Astrocyte (in vitro differentiated cells and primary cell): Measurements from ENCODE around the gene RAD51B. TPM values are rescaled to one million over a fixed set of nuclear protein-coding genes. Genes with fewer than 3 reads are reported as not detected.

ENCODE experiments used
- DNase-seq: peaks from one replicate; pipeline ENCODE4 v3.0.0-alpha.2; 2010; ENCODE audit warnings: low read depth
- FAIRE-seq: peaks from 2 replicates; lab custom pipeline; 2011; peaks lifted over from hg19 to GRCh38; lab: Jason Lieb, UNC
- H2AFZ ChIP-seq: 2 replicates; pipeline ENCODE4 v1.6.0; 2012; ENCODE audit warnings: low read depth, low read length, inconsistent platforms
- H3K27ac ChIP-seq: 2 replicates; pipeline ENCODE4 v1.5.1; 2011; ENCODE audit warnings: low read depth, low read length, inconsistent platforms
- H3K27me3 ChIP-seq: 2 replicates; pipeline ENCODE4 v1.6.0; 2011; ENCODE audit warnings: low read length, inconsistent platforms; ENCODE audit not compliant: insufficient read depth
- H3K36me3 ChIP-seq: 2 replicates; pipeline ENCODE4 v1.5.1; 2011; ENCODE audit warnings: low read length, inconsistent platforms; ENCODE audit not compliant: insufficient read depth
- H3K4me1 ChIP-seq: 2 replicates; pipeline ENCODE4 v1.5.1; 2011; ENCODE audit warnings: low read length, inconsistent platforms; ENCODE audit not compliant: insufficient read depth
- H3K4me2 ChIP-seq: 2 replicates; pipeline ENCODE4 v1.6.0; 2012; ENCODE audit warnings: low read length, inconsistent platforms
- H3K4me3 ChIP-seq: 2 replicates; pipeline ENCODE4 v1.5.1; 2011; ENCODE audit warnings: low read depth, mild to moderate bottlenecking, low read length, inconsistent platforms; ENCODE audit not compliant: insufficient read depth
- H3K79me2 ChIP-seq: 2 replicates; pipeline ENCODE4 v1.6.0; 2012; ENCODE audit warnings: mild to moderate bottlenecking, low read length, inconsistent platforms; ENCODE audit not compliant: insufficient read depth
- H3K9ac ChIP-seq: 2 replicates; pipeline ENCODE4 v1.6.0; 2012; ENCODE audit warnings: mild to moderate bottlenecking, low read length, inconsistent platforms
- H3K9me3 ChIP-seq: 2 replicates; pipeline ENCODE4 v1.5.1; 2012; ENCODE audit warnings: low read depth, mild to moderate bottlenecking, low read length, inconsistent platforms; ENCODE audit not compliant: insufficient read depth
- H4K20me1 ChIP-seq: 2 replicates; pipeline ENCODE4 v1.6.0; 2012; ENCODE audit warnings: low read length, inconsistent platforms; ENCODE audit not compliant: insufficient read depth
- H3K27ac Mint-ChIP-seq: one replicate; pipeline ENCODE4 v1.8.0; 2021; ENCODE audit warnings: mild to moderate bottlenecking, mixed read lengths; ENCODE audit not compliant: unreplicated experiment
- H3K27me3 Mint-ChIP-seq: one replicate; pipeline ENCODE4 v1.8.0; 2021; ENCODE audit warnings: low read depth, mixed read lengths; ENCODE audit not compliant: unreplicated experiment
- H3K36me3 Mint-ChIP-seq: one replicate; pipeline ENCODE4 v1.8.0; 2021; ENCODE audit warnings: low read depth, mixed read lengths; ENCODE audit not compliant: unreplicated experiment
- H3K4me1 Mint-ChIP-seq: one replicate; pipeline ENCODE4 v1.8.0; 2021; ENCODE audit warnings: low read depth, mixed read lengths; ENCODE audit not compliant: unreplicated experiment
- H3K4me3 Mint-ChIP-seq: one replicate; pipeline ENCODE4 v1.8.0; 2021; ENCODE audit warnings: mild to moderate bottlenecking, moderate library complexity, mixed read lengths; ENCODE audit not compliant: unreplicated experiment
- H3K9me3 Mint-ChIP-seq: one replicate; pipeline ENCODE4 v1.8.0; 2021; ENCODE audit warnings: mild to moderate bottlenecking, mixed read lengths; ENCODE audit not compliant: unreplicated experiment
- EZH2 ChIP-seq: IDR thresholded peaks from 2 replicates; pipeline ENCODE4 v1.6.1; 2012; ENCODE audit warnings: mild to moderate bottlenecking, low read length, inconsistent platforms; ENCODE audit not compliant: insufficient read depth
- total RNA-seq: library from RNA; stranded (reverse); gene quantifications from 2 replicates; pipeline ENCODE4 v1.2.1, GENCODE V29; 2021
- TF ChIP-seq, protein P1 (sequence below): IDR thresholded peaks from 2 replicates; pipeline ENCODE4 v1.5.1; 2011; ENCODE audit warnings: low read depth, mild to moderate bottlenecking, inconsistent platforms, low read length, moderate library complexity; ENCODE audit not compliant: insufficient read depth

The RAD51B gene
- total RNA-seq, 1 donor from 2014 or later = 10.8 TPM

DNA sequence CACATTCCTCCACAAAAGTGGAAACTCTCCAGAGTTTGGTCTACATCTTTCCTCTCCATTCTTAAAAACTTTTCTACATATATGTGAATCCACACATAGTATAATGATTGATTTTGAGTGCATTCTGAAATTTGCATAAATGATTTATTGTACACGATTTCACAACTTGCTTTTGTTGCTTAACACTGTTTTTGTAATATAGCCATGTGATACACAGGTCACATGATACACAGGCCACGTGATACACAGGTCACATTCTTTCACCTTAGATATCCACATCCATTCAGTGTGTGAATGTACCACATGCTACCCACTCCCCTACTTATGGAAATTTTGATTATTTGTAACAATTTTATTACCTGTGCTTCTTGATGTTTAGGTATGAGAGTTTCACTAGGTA is 654.2 kb downstream of the RAD51B start:
- Histone ChIP-seq H3K27ac (no peak overlapping the region), H3K79me2 (no peaks in the 10 kb centered on the region), H3K27me3 (no peaks in the 10 kb centered on the region), H3K4me2 (no peak overlapping the region), H3K4me1 (peaks cover 21% of the 10 kb centered on the region), H3K36me3 (no peaks in the 10 kb centered on the region), H4K20me1 (no peaks in the 10 kb centered on the region), H3K9ac (no peak overlapping the region), H3K4me3 (no peak overlapping the region), H2AFZ (no peak overlapping the region), H3K9me3 (no peaks in the 10 kb centered on the region)
- DNase-seq = no peak
- TF ChIP-seq, protein P1, sequence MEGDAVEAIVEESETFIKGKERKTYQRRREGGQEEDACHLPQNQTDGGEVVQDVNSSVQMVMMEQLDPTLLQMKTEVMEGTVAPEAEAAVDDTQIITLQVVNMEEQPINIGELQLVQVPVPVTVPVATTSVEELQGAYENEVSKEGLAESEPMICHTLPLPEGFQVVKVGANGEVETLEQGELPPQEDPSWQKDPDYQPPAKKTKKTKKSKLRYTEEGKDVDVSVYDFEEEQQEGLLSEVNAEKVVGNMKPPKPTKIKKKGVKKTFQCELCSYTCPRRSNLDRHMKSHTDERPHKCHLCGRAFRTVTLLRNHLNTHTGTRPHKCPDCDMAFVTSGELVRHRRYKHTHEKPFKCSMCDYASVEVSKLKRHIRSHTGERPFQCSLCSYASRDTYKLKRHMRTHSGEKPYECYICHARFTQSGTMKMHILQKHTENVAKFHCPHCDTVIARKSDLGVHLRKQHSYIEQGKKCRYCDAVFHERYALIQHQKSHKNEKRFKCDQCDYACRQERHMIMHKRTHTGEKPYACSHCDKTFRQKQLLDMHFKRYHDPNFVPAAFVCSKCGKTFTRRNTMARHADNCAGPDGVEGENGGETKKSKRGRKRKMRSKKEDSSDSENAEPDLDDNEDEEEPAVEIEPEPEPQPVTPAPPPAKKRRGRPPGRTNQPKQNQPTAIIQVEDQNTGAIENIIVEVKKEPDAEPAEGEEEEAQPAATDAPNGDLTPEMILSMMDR = no peak
- TF ChIP-seq EZH2 = no peak
- no peaks in the 10 kb centered on the region for H3K27me3 Mint-ChIP-seq
- H3K27ac Mint-ChIP-seq = no peak overlapping the region
- no peak overlapping the region for H3K4me3 Mint-ChIP-seq
- no peaks in the 10 kb centered on the region for H3K9me3 Mint-ChIP-seq
- no peak for FAIRE-seq
- peaks cover 22% of the 10 kb centered on the region for H3K4me1 Mint-ChIP-seq
- no peaks in the 10 kb centered on the region for H3K36me3 Mint-ChIP-seq

DNA sequence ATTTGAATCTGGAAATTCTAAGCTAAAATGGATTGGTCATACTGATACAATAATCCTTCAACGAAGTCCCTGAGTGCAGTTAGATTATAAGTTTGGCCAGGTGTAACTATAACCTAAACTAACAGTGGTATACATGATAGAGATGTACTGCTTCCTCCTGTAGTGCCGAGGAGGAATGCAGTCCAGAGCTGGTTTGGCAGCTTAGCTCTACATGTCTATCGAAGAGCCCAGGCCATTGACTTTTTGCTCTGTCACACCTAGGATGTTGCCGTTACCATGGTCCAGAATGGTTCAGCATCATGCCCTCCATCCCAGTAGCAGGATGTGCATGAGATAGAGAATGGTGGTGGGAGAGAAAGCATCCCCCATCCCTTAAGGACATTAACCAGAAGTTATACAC is 655.2 kb downstream of the RAD51B start:
- H2AFZ ChIP-seq = no peak overlapping the region
- no peak for FAIRE-seq
- no peak overlapping the region for H3K4me3 ChIP-seq
- peaks cover 15% of the 10 kb centered on the region for H3K4me1 ChIP-seq
- Mint-ChIP-seq H3K4me1 (peaks cover 21% of the 10 kb centered on the region), H3K4me3 (no peak overlapping the region), H3K27ac (no peak overlapping the region), H3K27me3 (no peaks in the 10 kb centered on the region), H3K36me3 (no peaks in the 10 kb centered on the region), H3K9me3 (no peaks in the 10 kb centered on the region)
- no peaks in the 10 kb centered on the region for H3K79me2 ChIP-seq
- H3K4me2 ChIP-seq = no peak overlapping the region
- H3K9me3 ChIP-seq = no peaks in the 10 kb centered on the region
- H3K27ac ChIP-seq = no peak overlapping the region
- no peaks in the 10 kb centered on the region for H3K36me3 ChIP-seq
- DNase-seq = no peak
- no peak for TF ChIP-seq EZH2
- TF ChIP-seq, protein P1 = no peak
- no peak overlapping the region for H3K9ac ChIP-seq
- H4K20me1 ChIP-seq = no peaks in the 10 kb centered on the region
- no peaks in the 10 kb centered on the region for H3K27me3 ChIP-seq

DNA sequence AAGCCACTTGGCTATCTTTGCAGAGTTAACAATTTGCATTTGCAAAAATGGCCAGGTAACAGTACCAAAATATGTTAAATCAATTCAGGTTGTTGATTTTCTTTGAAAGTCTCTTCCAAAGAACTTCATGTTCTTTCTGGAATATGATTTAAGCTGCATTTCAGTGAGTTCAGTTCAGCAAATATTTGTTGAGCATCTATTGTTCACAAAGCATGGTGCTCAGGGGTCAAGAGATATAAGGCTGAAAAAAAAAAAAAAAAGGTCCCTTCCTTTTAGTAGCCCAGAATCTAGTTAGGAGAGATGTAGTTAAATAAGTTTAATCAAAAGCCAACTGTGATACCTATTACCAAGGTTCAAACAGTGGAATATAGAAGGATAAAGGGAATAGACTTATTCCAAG is 656.2 kb downstream of the RAD51B start:
- Histone ChIP-seq H4K20me1 (no peaks in the 10 kb centered on the region), H3K79me2 (no peaks in the 10 kb centered on the region), H3K27me3 (no peaks in the 10 kb centered on the region), H3K9ac (no peak overlapping the region), H3K27ac (peak overlapping the region; percentile 62), H3K9me3 (no peaks in the 10 kb centered on the region), H2AFZ (no peak overlapping the region), H3K36me3 (no peaks in the 10 kb centered on the region), H3K4me1 (peaks cover 15% of the 10 kb centered on the region), H3K4me3 (no peak overlapping the region), H3K4me2 (peak overlapping the region; percentile 47)
- Mint-ChIP-seq H3K36me3 (no peaks in the 10 kb centered on the region), H3K9me3 (no peaks in the 10 kb centered on the region), H3K27me3 (no peaks in the 10 kb centered on the region), H3K4me1 (peaks cover 21% of the 10 kb centered on the region), H3K4me3 (no peak overlapping the region), H3K27ac (no peak overlapping the region)
- no peak for FAIRE-seq
- DNase-seq = no peak
- TF ChIP-seq EZH2 = no peak
